ENCODE data around the gene MXD1. TPM values are rescaled to one million over a fixed set of nuclear protein-coding genes. Genes with fewer than 3 reads are reported as not detected.
"Not testable (repeated sequence)": the region's sequence is repeated elsewhere in the genome, so short reads cannot be mapped to it uniquely, and the experiment has no call there.

The MXD1 gene
- total and polyA plus RNA-seq, 2 donors (not counting 1 experiment from before 2014, with no cell fraction given) = 16.0 to 20.6 TPM

DNA sequence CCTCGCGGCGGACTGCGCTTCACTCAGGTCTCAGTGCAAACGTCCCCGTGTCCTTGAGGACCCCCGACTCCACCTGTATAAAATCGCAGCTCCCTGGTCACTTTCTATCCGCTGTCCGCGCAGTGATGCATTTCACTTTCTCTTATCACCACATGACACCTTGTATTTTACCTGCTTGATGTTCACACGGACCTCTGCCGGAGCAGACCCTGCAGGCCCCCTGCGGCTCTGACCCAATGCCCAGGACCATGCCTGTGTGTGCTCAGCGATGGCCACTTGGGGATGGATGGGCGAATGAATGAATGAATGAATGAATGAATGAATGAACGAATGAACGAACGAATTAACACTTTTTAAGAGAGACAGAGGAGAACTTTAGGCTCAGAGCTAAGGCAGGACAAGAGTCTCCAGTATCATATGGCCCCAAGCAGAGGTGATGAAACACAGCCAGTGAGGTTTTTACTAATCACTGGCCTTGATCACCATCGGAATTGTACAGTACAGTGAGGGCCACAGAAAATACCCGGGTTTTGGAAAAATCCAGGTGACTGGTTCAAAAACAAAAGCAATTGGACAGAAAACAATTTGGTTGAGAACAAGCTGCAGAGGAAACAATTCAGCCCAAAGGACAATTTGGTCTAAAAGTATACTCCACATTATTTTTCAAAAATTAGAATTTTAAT is 34.2 kb downstream of the MXD1 start:
- Histone ChIP-seq H3K9ac (ENCODE audit: low read length) (no peak overlapping the region), H3K36me3 (replicated peaks in 1 of 2; ENCODE audit: control extremely low read depth in 1 of 2, control insufficient read depth in 1 of 2, extremely low read depth in 1 of 2, insufficient read depth in 2 of 2, low read length in 1 of 2) (no peaks in the 10 kb centered on the region), H3K27ac (ENCODE audit: low read length in 2 of 2) (no peak overlapping the region), H3K79me2 (ENCODE audit: control insufficient read depth, insufficient read depth, low read length) (no peaks in the 10 kb centered on the region), H2AFZ (ENCODE audit: insufficient read depth, low read depth, low read length, poor library complexity, severe bottlenecking) (no peak overlapping the region), H3K9me3 (ENCODE audit: control extremely low read depth in 1 of 3, control insufficient read depth in 2 of 3, insufficient read depth in 1 of 3, low read length in 2 of 3) (no peaks in the 10 kb centered on the region), H3K27me3 (replicated peaks in 1 of 4; ENCODE audit: control extremely low read depth in 1 of 4, control insufficient read depth in 3 of 4, insufficient read depth in 4 of 4, low read length in 3 of 4) (no peaks in the 10 kb centered on the region), H3K4me1 (ENCODE audit: control insufficient read depth in 2 of 2, insufficient read depth in 2 of 2, low read length in 2 of 2) (peaks cover 0 to 8% of the 10 kb centered on the region in 2 donors), H3K4me2 (replicated peaks; ENCODE audit: low read depth, low read length, poor library complexity, severe bottlenecking) (no peak overlapping the region), H4K20me1 (ENCODE audit: control insufficient read depth, insufficient read depth, low read length, poor library complexity, severe bottlenecking) (no peaks in the 10 kb centered on the region), H3K4me3 (ENCODE audit: control extremely low read depth in 1 of 5, extremely low read depth in 1 of 5, insufficient read depth in 1 of 5, low read depth in 2 of 5, low read length in 4 of 5) (no peak overlapping the region)
- intact Hi-C loops (cut with micrococcal nuclease) = no loop called here
- peaks cover 7% of the 10 kb centered on the region for H3K4me1 Mint-ChIP-seq
- TF ChIP-seq EZH2 (IDR thresholded peaks at IDR 0.05; ENCODE audit: borderline replicate concordance, insufficient read depth, low read depth, low read length, poor library complexity, severe bottlenecking) = no peak
- TF ChIP-seq, protein P1, sequence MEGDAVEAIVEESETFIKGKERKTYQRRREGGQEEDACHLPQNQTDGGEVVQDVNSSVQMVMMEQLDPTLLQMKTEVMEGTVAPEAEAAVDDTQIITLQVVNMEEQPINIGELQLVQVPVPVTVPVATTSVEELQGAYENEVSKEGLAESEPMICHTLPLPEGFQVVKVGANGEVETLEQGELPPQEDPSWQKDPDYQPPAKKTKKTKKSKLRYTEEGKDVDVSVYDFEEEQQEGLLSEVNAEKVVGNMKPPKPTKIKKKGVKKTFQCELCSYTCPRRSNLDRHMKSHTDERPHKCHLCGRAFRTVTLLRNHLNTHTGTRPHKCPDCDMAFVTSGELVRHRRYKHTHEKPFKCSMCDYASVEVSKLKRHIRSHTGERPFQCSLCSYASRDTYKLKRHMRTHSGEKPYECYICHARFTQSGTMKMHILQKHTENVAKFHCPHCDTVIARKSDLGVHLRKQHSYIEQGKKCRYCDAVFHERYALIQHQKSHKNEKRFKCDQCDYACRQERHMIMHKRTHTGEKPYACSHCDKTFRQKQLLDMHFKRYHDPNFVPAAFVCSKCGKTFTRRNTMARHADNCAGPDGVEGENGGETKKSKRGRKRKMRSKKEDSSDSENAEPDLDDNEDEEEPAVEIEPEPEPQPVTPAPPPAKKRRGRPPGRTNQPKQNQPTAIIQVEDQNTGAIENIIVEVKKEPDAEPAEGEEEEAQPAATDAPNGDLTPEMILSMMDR (IDR thresholded peaks at IDR 0.05) = no peak
- no peak overlapping the region for H3K4me3 Mint-ChIP-seq
- DNase-seq (no peak), ATAC-seq (ENCODE audit: low read depth) (no peak)
- WGBS (ENCODE audit: insufficient coverage) = 88% methylated on average over 21 of the region's 21 CpGs
- H3K27me3 Mint-ChIP-seq = peaks cover 3% of the 10 kb centered on the region
- no peak overlapping the region for H3K27ac Mint-ChIP-seq
- ChIA-PET CTCF (no interaction called here), POLR2A (no interaction called here)
- H3K9me3 Mint-ChIP-seq (ENCODE audit: insufficient read depth) = no peaks in the 10 kb centered on the region

DNA sequence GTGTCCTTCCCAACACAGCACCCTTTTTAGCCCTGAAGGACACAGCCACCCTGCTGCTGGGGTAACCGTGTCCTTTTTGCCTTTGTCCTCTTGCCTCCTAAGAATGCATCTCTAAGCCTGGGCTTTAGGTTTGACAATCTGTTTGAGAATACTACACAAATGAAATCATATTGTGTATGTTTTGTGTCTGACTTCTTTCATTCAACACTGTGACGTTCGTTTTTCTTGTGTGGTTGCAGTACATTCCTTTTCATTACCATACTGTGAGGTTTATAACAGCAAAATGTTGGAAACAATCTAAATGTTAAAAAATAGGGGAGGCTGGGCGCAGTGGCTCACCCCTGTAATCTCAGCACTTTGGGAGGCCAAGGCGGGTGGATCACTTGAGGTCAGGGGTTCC is 35.3 kb downstream of the MXD1 start:
- 100% methylated on average over 1 of the region's 5 CpGs for WGBS (ENCODE audit: insufficient coverage)
- POLR2A ChIA-PET = no interaction called here

DNA sequence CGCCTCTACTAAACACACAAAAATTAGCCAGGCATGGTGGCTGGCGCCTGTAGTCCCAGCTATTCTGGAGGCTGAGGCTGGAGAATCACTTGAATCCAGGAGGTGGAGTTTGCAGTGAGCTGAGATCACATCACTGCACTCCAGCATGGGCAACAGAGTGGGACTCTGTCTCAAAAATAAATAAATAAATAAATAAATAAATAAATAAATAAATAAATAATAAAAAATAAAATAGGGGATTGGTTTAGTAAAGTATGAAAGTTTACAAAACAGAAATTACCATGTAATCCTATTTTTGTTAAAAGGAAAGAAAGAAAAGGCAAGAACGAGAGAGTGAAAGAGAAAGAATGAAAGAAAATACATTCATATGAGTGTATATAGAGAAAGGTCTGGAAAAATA is 35.8 kb downstream of the MXD1 start:
- CTCF ChIA-PET; H3K9ac ChIP-seq (ENCODE audit: low read length); H3K27ac ChIP-seq (ENCODE audit: low read length in 2 of 2); POLR2A ChIA-PET; H2AFZ ChIP-seq (ENCODE audit: insufficient read depth, low read depth, low read length, poor library complexity, severe bottlenecking); ATAC-seq (ENCODE audit: low read depth); H3K36me3 ChIP-seq (replicated peaks in 1 of 2; ENCODE audit: control extremely low read depth in 1 of 2, control insufficient read depth in 1 of 2, extremely low read depth in 1 of 2, insufficient read depth in 2 of 2, low read length in 1 of 2); H3K79me2 ChIP-seq (ENCODE audit: control insufficient read depth, insufficient read depth, low read length); H3K4me1 Mint-ChIP-seq; H3K27me3 Mint-ChIP-seq; DNase-seq; H3K4me3 ChIP-seq (ENCODE audit: control extremely low read depth in 1 of 5, extremely low read depth in 1 of 5, insufficient read depth in 1 of 5, low read depth in 2 of 5, low read length in 4 of 5); H3K4me2 ChIP-seq (replicated peaks; ENCODE audit: low read depth, low read length, poor library complexity, severe bottlenecking); intact Hi-C loops (cut with micrococcal nuclease); H3K9me3 Mint-ChIP-seq (ENCODE audit: insufficient read depth); H3K4me3 Mint-ChIP-seq; H3K27me3 ChIP-seq (replicated peaks in 1 of 4; ENCODE audit: control extremely low read depth in 1 of 4, control insufficient read depth in 3 of 4, insufficient read depth in 4 of 4, low read length in 3 of 4); H3K4me1 ChIP-seq (ENCODE audit: control insufficient read depth in 2 of 2, insufficient read depth in 2 of 2, low read length in 2 of 2); H3K9me3 ChIP-seq (ENCODE audit: control extremely low read depth in 1 of 3, control insufficient read depth in 2 of 3, insufficient read depth in 1 of 3, low read length in 2 of 3); H3K27ac Mint-ChIP-seq; H4K20me1 ChIP-seq (ENCODE audit: control insufficient read depth, insufficient read depth, low read length, poor library complexity, severe bottlenecking): not testable (repeated sequence)
- WGBS (ENCODE audit: insufficient coverage) = no CpG with 5 or more reads among the region's 3 CpGs

More for the DNA sequence above, 35.3 kb downstream of the MXD1 start:
- H3K9me3 Mint-ChIP-seq (ENCODE audit: insufficient read depth) = no peaks in the 10 kb centered on the region
- Histone ChIP-seq H3K79me2 (ENCODE audit: control insufficient read depth, insufficient read depth, low read length) (no peaks in the 10 kb centered on the region), H3K9me3 (ENCODE audit: control extremely low read depth in 1 of 3, control insufficient read depth in 2 of 3, insufficient read depth in 1 of 3, low read length in 2 of 3) (no peaks in the 10 kb centered on the region), H3K4me3 (ENCODE audit: control extremely low read depth in 1 of 5, extremely low read depth in 1 of 5, insufficient read depth in 1 of 5, low read depth in 2 of 5, low read length in 4 of 5) (no peak overlapping the region), H2AFZ (ENCODE audit: insufficient read depth, low read depth, low read length, poor library complexity, severe bottlenecking) (no peak overlapping the region), H3K4me1 (ENCODE audit: control insufficient read depth in 2 of 2, insufficient read depth in 2 of 2, low read length in 2 of 2) (peaks cover 0 to 8% of the 10 kb centered on the region in 2 donors), H3K27ac (ENCODE audit: low read length in 2 of 2) (no peak overlapping the region), H4K20me1 (ENCODE audit: control insufficient read depth, insufficient read depth, low read length, poor library complexity, severe bottlenecking) (no peaks in the 10 kb centered on the region), H3K4me2 (replicated peaks; ENCODE audit: low read depth, low read length, poor library complexity, severe bottlenecking) (no peak overlapping the region), H3K27me3 (replicated peaks in 1 of 4; ENCODE audit: control extremely low read depth in 1 of 4, control insufficient read depth in 3 of 4, insufficient read depth in 4 of 4, low read length in 3 of 4) (no peaks in the 10 kb centered on the region), H3K9ac (ENCODE audit: low read length) (no peak overlapping the region), H3K36me3 (replicated peaks in 1 of 2; ENCODE audit: control extremely low read depth in 1 of 2, control insufficient read depth in 1 of 2, extremely low read depth in 1 of 2, insufficient read depth in 2 of 2, low read length in 1 of 2) (no peaks in the 10 kb centered on the region)
- CTCF ChIA-PET = no interaction called here
- no peak for DNase-seq
- no peak overlapping the region for H3K4me3 Mint-ChIP-seq
- H3K4me1 Mint-ChIP-seq = peaks cover 7% of the 10 kb centered on the region
- intact Hi-C loops (cut with micrococcal nuclease) = no loop called here
- TF ChIP-seq, protein P1 (IDR thresholded peaks at IDR 0.05) = no peak
- no peak for TF ChIP-seq EZH2 (IDR thresholded peaks at IDR 0.05; ENCODE audit: borderline replicate concordance, insufficient read depth, low read depth, low read length, poor library complexity, severe bottlenecking)
- peaks cover 7% of the 10 kb centered on the region for H3K27me3 Mint-ChIP-seq
- H3K27ac Mint-ChIP-seq = no peak overlapping the region
- ATAC-seq (ENCODE audit: low read depth) = no peak
